Testis (tissue), 3 donors: ENCODE measurements around the gene DLG1. TPM values are rescaled to one million over a fixed set of nuclear protein-coding genes. Genes with fewer than 3 reads are reported as not detected.

ENCODE experiments used
- DNase-seq: peaks from one replicate; pipeline ENCODE4 v3.0.0-alpha.2; 2019
- H3K27ac ChIP-seq, 2 donors: fragments of 200-600 bp; sonication (generic); one replicate each; pipeline ENCODE4 v1.5.1; 2019
- H3K27me3 ChIP-seq: fragments of 200-600 bp; sonication (generic); one replicate; pipeline ENCODE4 v1.5.1; 2019
- H3K36me3 ChIP-seq: fragments of 200-600 bp; sonication (generic); one replicate; pipeline ENCODE4 v1.5.1; 2017; ENCODE audit warnings: low read depth; ENCODE audit errors: missing control alignments
- H3K4me1 ChIP-seq: fragments of 200-600 bp; sonication (generic); one replicate; pipeline ENCODE4 v1.5.1; 2019
- H3K4me3 ChIP-seq, 2 donors: fragments of 200-600 bp; sonication (generic); one replicate each; pipeline ENCODE4 v1.5.1; 2017 to 2019
- H3K9me3 ChIP-seq: fragments of 200-600 bp; sonication (generic); one replicate; pipeline ENCODE4 v1.5.1; 2017
- POLR2A ChIP-seq: fragments of 450-650 bp; IDR thresholded peaks from one replicate; pipeline ENCODE4 v1.6.1; 2017; ENCODE audit warnings: antibody characterized with exemption, mild to moderate bottlenecking, moderate library complexity
- WGBS, 2 donors: methylation state at CpG; one replicate each; pipeline ENCODE4 v1.1.5; 2018; 5-methylcytosine and 5-hydroxymethylcytosine counted together
- intact Hi-C: fragments of 100-400 bp; cut with DNase I; formaldehyde crosslinking; loops from one replicate; pipeline ENCODE4 v1.15.1; 2023; ENCODE audit warnings: low total_unique reads
- polyA plus RNA-seq: library from polyadenylated mRNA; stranded (reverse); fragments of 350-450 nt; fragmentation: Illumina TruSeq; extraction: RNeasy Lipid Tissue Mini Kit (QIAGEN cat#74804); gene quantifications from one replicate; pipeline ENCODE4 v1.2.3, GENCODE V29; 2014; ENCODE audit warnings: low read depth, low replicate concordance; ENCODE audit not compliant: insufficient read depth
- total RNA-seq, 2 donors: library from RNA; depleted of rRNA; stranded (reverse); fragments of >200 nt; gene quantifications; one replicate each; pipeline ENCODE4 v1.2.3, GENCODE V29; 2016
- TF ChIP-seq, protein P1 (sequence below), 3 experiments: fragments of 450-650 bp in 2 of 3; fragments of 200-600 bp in 1 of 3; sonication (generic) in 1 of 3; IDR thresholded peaks; one replicate each; pipeline ENCODE4 v1.5.1; 2016 to 2019; ENCODE audit warnings: antibody characterized with exemption in 3 of 3, mild to moderate bottlenecking in 2 of 3, moderate library complexity in 1 of 3

Gene DLG1
- total and polyA plus RNA-seq, 3 donors from 2014 or later, result 37.4 to 99.4 (median 99.3) TPM

DNA sequence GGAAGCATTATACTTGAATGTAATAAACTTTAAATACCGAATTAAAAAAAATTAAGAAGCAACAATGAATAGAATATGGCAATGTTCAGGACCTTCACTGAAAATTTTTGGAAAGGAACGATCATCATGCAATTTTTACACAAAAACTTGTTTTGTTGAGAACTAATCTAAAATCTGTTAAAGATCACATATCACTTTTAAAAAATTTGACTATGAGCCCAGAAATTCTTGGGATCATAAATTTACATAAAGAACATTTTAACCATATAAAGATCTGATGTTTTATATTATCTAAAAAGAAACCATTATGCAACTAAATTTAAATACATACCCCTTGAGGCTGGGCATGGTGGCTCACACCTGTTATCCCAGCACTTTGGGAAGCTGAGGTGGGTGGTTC lies 192.6 kb downstream of the DLG1 start:
- no peaks in the 10 kb centered on the region for H3K9me3 ChIP-seq
- no peaks in the 10 kb centered on the region for H3K4me1 ChIP-seq
- TF ChIP-seq, protein P1, sequence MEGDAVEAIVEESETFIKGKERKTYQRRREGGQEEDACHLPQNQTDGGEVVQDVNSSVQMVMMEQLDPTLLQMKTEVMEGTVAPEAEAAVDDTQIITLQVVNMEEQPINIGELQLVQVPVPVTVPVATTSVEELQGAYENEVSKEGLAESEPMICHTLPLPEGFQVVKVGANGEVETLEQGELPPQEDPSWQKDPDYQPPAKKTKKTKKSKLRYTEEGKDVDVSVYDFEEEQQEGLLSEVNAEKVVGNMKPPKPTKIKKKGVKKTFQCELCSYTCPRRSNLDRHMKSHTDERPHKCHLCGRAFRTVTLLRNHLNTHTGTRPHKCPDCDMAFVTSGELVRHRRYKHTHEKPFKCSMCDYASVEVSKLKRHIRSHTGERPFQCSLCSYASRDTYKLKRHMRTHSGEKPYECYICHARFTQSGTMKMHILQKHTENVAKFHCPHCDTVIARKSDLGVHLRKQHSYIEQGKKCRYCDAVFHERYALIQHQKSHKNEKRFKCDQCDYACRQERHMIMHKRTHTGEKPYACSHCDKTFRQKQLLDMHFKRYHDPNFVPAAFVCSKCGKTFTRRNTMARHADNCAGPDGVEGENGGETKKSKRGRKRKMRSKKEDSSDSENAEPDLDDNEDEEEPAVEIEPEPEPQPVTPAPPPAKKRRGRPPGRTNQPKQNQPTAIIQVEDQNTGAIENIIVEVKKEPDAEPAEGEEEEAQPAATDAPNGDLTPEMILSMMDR (IDR thresholded peaks at IDR 0.05), result no peak
- 89 to 94% methylated on average over 2 of the region's 2 CpGs for WGBS, 2 donors
- H3K36me3 ChIP-seq, result no peaks in the 10 kb centered on the region
- no peaks in the 10 kb centered on the region for H3K27me3 ChIP-seq
- no peak overlapping the region for H3K27ac ChIP-seq
- intact Hi-C loops, result no loop called here
- no peak overlapping the region for H3K4me3 ChIP-seq
- DNase-seq, result no peak

DNA sequence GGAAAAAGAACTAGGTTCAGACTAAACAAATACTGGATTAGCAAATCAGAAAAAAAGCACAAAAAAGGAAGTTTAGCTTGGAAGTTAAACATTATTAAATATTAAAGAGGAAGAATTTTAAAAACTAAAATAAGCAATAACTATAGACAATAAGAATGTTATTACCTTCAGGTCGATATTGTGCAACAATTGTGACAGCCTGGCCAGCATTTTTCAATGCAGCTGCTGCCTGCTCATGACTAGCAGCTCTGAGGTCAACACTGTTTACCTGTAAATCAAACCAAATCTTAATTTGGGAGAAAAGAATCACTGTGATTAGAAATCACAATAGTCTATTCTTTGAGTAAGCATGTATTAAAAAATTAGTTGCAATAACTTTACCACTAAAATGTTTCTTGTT lies 193.7 kb downstream of the DLG1 start:
- 81 to 91% methylated on average over 1 of the region's 1 CpG for WGBS, 2 donors
- Histone ChIP-seq H3K4me3 (no peak overlapping the region), H3K27me3 (no peaks in the 10 kb centered on the region), H3K36me3 (no peaks in the 10 kb centered on the region), H3K27ac (no peak overlapping the region), H3K4me1 (no peaks in the 10 kb centered on the region), H3K9me3 (no peaks in the 10 kb centered on the region)
- intact Hi-C loops, result no loop called here
- no peak for DNase-seq
- TF ChIP-seq, protein P1 (IDR thresholded peaks at IDR 0.05), result no peak
- no peak for TF ChIP-seq POLR2A

DNA sequence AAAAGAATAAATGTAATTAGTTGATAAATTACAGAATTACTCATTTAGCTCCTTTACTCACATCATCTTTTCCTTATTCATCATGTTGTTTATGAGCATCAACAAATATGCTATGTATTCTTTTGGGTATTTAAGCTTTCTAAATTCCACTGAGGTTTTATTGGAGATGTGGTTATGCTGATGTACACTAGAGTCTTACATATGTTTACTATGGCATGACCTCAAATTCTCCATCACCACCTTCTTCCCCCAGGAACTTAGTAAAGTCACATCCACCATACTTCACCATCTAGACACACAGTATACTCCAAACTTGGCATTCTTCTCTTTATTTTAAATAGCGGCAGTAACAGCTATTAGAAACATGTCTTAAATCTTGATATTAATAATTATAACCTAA lies 194.6 kb downstream of the DLG1 start:
- intact Hi-C loops, result no loop called here
- no peak overlapping the region for H3K4me3 ChIP-seq
- no peaks in the 10 kb centered on the region for H3K36me3 ChIP-seq
- TF ChIP-seq, protein P1 (IDR thresholded peaks at IDR 0.05), result no peak
- no peak for TF ChIP-seq POLR2A
- H3K4me1 ChIP-seq, result no peaks in the 10 kb centered on the region
- no peak for DNase-seq
- no peaks in the 10 kb centered on the region for H3K9me3 ChIP-seq
- 95 to 98% methylated on average over 1 of the region's 1 CpG for WGBS, 2 donors
- H3K27me3 ChIP-seq, result no peaks in the 10 kb centered on the region
- H3K27ac ChIP-seq, result no peak overlapping the region

DNA sequence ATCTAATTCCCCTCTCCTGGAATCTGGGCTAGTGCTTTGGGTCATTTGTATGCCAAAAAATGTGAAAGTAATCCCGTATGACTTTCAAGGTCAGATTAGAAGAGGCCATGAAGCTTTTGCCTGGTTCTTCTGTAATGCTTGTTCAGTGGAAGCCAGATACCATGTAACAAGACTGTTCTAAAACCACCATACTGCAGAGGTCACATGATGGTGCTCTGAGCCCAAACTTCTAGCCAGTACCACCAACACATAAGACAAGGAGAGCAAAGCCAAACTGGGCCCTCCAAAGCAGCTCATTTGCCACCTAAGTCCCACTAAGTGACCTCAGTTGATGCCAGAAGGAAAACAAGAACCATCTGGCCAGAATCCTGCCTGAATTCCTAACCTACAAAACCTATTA lies 204.5 kb downstream of the DLG1 start:
- no peaks in the 10 kb centered on the region for H3K36me3 ChIP-seq
- WGBS, 2 donors, result 13 to 20% methylated on average over 1 of the region's 1 CpG
- H3K27me3 ChIP-seq, result no peaks in the 10 kb centered on the region
- intact Hi-C loops, result no loop called here
- H3K27ac ChIP-seq, result no peak overlapping the region
- DNase-seq, result no peak
- TF ChIP-seq, protein P1 (IDR thresholded peaks at IDR 0.05), result no peak
- TF ChIP-seq POLR2A, result no peak
- no peaks in the 10 kb centered on the region for H3K9me3 ChIP-seq
- H3K4me3 ChIP-seq, result no peak overlapping the region
- peaks cover 6% of the 10 kb centered on the region for H3K4me1 ChIP-seq

DNA sequence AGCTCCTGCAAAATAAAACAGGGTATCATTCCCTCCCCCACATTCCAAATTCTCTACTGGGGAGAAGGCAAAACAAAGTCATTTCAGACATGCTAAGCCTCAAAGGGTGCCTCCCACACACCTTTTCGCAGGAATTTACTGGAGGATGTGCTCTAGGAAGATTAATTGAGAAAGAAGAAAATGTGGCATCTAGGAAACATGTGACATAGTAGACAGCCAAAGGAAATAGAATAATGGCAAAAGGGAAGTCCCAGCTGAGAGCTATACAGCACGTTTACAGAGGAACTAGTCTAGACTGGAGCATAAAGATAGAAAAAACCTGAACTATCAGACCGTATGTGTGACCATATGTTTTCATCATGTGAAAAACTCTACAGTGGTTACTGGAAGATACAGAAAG lies 210.0 kb downstream of the DLG1 start:
- Histone ChIP-seq H3K27ac (no peak overlapping the region), H3K4me3 (no peak overlapping the region), H3K4me1 (no peaks in the 10 kb centered on the region), H3K9me3 (no peaks in the 10 kb centered on the region), H3K27me3 (no peaks in the 10 kb centered on the region), H3K36me3 (no peaks in the 10 kb centered on the region)
- intact Hi-C loops, result no loop called here
- DNase-seq, result no peak
- TF ChIP-seq, protein P1 (IDR thresholded peaks at IDR 0.05), result no peak
- TF ChIP-seq POLR2A, result no peak
- WGBS, 2 donors, result 57 to 63% methylated on average over 3 of the region's 3 CpGs
